Measurements from ENCODE around the gene MAML3.
A peak's percentile ranks its signal among the peaks of the same experiment; 100 is the strongest.

MAML3 gene

DNA sequence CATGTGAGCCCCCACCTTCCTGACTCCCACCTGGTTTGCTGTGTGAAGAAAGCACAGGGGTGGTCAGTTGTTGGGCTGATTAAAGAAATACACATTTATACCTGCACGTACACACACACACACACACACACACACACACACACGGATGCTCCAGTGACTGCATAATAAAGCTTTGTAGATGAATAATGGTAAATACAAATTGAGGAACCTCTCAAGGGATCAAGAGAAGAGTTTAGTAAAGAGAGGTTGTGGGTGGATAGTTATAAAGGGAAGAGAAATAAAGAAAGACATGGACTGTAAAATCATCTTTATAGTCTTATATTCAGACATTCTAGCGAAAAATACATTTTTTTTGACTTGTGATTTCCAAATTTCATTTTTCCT is 344.2 kb downstream of the MAML3 start:
- DNase-seq (ENCODE audit: low spot score): no peak

DNA sequence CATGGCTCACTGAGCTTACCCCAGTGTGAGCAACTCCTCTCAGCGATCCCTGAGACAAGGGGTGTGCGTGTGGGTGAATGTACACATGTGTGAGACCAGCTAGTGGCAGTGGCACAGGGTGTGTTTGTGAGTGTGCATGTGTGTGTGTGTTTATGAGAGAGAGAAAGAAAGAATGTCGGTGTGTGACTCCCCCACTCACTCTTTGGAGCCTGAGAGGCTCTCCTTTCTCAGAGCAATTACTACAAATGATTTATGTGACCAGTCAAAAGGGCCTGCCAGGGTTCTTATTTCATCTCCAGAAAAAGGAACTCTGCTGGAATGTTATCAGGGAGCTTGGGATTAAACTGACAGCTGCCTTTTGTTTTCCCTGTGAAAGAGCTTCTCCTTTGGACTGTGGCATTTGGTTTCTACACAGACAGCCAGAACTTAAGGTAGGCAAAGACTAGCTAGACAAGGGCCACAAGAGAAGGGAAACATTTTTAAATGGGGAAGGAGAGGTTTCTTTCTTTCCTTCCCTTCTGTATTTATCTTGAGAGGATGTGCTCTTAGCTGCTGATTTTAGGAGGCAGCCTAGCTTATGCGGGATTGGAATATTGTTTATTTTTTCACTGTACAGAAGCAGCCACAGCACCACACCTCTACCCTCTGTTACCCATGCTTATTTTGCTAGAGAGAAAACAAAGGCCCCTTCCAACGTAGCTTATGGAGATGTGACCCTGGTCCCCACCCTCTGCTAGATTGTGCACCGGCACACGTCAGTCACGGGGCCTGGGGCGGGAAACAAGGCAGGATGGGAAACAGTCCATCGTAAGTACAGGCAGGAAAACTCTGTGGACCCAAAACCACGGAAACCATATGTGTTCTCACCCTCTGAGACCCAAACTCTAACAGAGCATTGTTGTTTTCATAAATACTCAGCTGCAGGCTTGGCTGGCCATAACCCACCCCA is 344.9 kb downstream of the MAML3 start:
- DNase-seq (ENCODE audit: low spot score): no peak

DNA sequence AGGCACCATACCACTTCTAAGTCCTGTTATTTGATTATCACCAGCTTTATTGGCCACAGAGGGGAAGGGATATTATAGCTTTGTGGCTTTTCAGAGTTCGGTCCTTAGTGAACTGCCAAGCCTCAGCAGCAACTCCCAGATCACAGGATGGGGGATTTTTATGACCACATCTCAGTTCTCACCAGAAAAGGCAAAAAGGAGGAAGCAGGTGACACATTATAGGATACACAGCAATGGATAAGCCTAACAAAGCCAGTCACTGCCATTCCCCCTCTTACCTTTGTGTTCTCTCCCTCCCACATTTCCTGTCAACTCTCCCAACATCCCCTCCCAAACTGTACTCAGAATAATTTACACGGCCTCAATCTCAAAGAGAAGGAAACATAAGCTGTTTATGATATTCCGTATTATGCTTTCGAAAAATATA is 345.6 kb downstream of the MAML3 start:
- DNase-seq (ENCODE audit: low spot score): no peak

DNA sequence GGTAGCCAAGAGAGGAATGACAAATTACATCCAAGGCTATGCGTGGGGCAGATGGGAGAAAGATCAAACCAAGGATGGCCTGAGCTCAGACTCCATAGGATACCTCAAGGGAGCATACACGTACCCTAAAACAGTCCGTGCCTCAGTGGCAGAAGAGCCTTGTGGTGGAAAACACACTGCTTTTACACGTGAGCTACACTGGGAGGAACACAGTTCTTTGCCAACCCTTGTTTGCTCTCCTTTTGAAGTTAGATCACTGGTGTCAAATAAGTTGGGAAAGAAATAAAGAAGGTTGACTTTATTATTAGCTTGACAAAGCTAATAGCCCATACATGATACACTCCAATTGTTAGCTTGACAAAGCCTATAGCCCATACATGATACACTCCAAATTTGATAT is 346.5 kb downstream of the MAML3 start:
- no peak for DNase-seq (ENCODE audit: low spot score)

DNA sequence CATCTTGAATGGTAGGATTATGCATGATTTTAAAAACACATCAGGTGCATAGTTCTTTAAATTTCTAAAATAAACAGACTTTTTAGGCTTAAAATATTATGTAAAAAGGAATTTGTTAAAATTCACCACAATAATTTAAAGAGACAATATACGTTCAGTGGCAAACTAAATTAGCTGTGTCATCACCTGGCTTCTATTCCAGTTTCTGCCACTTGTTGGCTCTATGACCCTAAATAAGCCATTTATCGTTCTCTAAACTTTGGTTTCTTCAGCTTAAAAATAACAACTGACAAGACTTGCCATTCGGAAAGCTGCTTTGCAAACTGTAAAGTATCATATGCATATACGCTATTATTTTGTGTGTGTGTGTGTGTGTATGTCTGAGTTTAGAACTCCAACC is 347.1 kb downstream of the MAML3 start:
- no peak for DNase-seq (ENCODE audit: low spot score)

DNA sequence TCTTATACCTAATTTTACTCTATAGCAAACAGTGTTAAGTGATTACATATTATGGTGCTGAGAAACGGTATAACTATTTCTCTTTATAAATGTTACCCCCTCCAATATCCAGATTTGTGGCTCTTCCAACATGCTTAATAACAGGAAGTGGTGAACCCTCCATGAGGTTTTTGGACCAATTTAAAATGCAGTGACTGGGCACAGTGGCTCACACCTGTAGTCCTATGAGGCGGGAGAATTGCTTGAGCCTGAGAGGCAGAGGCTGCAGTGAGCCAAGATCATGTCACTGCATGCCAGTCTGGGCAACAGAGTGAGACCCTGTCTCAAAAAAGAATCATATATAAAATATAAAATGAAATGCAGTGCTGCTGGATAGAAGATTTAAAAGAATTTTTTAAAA is 351.1 kb downstream of the MAML3 start:
- no peak for DNase-seq (ENCODE audit: low spot score)

DNA sequence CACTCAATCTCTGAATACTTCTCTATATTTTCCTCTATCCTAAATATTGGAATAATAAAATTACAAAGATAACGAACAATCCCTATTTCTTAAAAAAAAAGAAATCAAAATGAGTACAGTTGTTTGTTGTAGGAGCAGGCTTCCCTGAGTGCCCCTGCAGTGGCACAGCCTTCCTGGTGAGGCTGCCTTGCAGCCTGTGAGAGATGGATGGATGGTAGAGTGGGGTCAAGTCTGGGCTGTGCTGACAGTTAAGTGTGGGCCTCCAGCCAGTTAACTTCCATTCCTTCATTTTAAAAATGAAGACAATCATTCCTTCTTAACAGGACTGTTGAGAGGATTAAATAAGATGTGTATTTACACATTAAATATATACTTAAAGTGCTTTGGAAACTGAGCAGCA is 351.5 kb downstream of the MAML3 start:
- no peak for DNase-seq (ENCODE audit: low spot score)

DNA sequence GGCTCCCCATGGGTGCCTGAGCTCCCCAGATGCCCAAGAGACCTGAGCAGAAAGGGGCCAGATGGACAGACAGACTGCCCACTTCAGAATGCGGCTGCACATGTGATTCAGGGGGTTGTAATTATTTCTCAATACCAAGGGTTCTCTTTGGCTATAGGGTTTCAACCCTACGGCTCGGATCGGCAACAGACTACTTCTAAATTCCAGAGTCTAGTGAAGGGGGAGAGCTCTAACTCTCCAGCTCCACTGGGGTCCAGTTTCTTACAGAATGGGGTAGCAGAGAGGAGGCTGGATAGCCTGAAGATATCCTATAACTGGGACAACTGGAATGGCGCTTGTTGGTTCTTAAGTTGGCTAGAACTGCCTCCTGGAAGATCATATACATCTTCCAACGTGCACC is 352.1 kb downstream of the MAML3 start:
- DNase-seq (ENCODE audit: low spot score): no peak

DNA sequence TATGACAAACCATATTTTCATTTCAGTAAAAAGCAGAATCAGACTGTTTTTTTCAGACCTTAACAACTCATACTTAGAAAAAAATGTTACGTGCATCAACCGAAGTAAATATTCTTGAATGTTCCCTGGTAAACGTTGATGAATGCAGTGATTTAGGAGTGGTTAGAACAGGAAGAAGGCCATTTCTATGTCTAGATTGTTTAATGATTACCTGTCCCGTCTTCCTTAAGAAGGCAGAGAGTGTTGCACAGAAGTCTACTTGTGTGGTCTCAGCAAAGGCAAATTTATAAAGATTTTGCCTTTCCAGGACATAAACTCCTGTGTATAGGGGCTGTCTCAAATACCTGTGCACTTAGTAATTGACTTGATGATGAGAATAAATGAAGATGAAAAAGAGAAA is 353.9 kb downstream of the MAML3 start:
- no peak for DNase-seq (ENCODE audit: low spot score)

DNA sequence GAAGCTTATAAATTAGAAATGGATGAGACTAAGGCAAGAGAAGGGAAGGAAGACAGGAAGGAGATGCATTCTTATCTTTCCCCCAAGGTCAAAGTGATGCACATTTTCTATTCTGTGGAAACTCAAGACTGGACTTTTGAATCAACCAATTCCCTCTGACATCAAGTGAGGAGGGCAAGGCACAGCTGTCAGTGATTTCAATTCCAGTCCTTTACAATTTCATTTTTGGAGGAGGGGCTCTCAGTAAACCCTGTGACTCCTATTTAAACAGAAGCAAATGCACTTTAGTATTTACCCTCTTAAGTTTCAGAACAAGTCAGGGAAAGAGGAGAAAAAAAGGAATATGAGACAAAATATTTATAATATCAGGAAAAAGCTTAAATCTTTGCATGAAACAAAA is 354.4 kb downstream of the MAML3 start:
- DNase-seq (ENCODE audit: low spot score): no peak

DNA sequence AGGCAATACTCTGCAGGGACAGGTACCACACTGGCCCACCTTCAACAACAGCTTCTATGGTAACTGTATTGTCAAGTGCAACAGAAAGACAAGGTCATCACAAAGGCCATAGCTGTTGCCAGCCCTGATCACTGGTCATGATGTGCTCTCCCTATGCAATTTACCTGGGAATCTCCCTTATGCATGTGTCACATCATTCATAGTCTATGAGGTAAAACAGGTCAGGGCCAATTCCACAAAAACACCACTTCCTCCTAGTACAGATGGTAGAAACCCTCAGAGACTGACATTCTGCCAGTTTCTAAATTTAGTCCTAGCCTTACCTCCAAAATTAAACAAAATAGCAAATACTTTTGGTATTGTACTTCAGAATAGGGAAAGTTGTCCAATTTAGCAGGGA is 355.5 kb downstream of the MAML3 start:
- DNase-seq (ENCODE audit: low spot score): no peak

DNA sequence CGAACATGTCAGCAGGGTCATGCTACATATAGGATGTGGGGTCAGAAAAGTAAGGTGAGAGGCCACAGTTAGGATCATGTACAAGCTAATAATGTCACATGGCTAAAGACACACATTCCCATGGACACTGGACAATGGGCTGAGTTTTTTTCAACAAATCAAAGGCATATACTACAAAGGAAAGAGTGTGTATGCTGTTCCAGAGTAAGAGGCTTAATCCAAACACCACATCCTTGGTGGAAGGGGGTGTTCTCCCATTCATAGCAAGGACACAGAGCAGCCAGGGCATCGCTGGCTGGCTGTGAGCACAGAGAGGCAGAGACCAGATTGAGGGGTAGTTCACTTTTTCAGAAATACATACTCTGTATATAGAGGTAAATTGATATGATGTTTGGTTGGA is 356.7 kb downstream of the MAML3 start:
- no peak for DNase-seq (ENCODE audit: low spot score)

DNA sequence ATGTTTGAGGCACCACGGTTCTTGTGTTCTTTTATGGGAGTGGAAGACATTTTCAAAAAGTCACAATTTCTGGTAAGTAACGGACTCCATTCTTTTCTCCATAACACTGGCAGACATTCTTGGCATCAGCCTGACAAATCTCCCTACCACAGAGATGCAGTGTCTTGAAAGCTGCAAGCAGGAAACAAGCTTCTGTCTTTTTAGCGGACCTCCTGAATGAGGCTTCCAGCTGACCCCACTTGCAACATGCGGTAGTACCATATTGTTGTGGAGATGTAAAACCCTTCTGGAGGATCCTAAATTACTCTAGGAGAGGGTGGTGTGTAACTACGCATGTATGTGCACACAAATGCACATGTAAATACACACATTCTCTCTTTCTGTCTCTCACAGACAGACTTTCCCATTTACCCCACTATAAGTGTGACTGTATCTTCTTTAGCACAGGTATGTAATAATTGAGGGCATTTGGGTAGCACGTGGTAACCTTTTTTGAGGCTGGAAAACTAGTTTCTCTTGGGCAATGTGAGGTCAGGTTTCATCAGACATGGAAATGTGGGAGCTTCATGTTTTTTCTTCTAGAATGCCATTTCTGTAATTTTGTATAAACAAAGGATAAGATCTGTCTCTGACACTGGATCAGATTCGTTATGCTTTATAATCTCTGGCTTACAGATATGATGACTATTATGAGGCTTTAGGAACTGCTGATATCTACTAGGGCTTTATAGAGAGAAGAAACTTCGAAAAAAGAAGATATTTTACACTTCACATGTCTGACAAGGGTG is 358.3 kb downstream of the MAML3 start:
- no peak for DNase-seq (ENCODE audit: low spot score)

DNA sequence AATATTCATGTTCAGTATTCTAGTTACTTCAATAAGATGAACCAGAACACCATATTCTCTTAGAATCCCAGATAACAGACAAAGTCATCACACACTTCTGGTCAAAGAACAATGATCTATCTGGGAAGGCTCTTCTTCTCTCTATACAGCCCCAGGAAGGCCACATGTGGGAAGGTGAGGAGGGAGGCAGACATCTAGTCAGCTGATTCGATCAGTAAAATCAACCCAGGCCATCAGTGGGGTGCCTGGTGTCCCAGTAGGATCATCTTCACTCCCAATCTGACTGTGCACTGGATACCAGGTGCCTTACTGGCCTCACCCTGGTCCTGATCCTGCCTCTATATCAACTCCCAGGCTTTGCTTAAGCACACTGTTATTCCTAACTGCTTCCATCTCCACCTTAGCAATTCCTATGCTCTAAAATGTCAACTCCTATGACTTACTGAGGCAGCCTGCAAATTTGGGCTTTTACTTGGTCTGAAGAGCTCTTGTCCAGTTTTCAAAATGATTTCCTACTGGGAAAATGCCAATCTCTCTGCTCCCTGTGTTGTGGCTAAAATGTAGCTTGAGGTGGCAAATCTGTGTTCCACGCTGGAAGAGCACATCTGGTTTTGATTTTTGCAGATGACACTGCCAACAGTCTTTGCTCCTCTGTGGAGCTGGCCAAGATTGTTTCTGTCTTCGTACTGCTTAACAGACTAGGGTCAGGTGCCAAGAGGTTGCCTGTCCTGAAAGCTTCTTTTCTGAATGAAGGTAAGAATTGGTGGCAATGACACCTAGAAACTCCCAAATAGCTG is 359.6 kb downstream of the MAML3 start:
- DNase-seq (ENCODE audit: low spot score): no peak

DNA sequence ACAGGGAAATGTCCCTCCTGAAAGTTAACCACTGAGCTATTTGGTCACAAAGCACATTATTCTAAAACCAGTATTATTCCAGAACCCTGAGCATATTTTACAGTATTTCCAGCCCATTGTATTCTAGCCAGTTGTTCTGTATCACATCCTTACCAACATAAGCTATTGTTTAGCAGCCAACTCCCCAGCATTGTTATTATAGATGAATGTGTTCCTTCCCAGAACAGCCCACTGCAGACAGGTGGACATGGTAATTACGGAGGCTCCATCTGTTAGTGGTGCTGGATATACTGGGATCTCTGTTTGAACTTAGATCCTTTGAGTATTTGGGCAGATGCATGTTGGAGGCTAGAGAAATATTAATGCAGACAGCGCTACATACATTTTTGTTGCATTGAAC is 362.3 kb downstream of the MAML3 start:
- DNase-seq (ENCODE audit: low spot score): no peak

DNA sequence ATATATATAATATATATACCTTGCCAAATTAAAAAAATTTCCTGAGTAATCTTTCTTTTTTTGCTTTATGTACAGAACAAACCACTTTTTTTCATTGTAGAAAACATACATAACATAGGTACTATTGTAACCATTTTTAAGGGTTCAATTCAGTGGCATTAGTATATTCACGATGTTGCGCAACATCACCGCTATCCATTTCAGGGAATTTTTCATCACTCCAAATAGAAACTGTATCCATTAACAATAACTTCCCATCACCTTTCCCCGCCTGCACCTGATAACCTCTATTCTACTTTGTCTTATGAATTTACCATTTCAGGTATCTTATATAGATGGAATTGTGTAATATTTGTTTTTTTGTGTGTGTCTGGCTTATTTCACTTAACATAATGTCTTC is 363.7 kb downstream of the MAML3 start:
- no peak for DNase-seq (ENCODE audit: low spot score)

DNA sequence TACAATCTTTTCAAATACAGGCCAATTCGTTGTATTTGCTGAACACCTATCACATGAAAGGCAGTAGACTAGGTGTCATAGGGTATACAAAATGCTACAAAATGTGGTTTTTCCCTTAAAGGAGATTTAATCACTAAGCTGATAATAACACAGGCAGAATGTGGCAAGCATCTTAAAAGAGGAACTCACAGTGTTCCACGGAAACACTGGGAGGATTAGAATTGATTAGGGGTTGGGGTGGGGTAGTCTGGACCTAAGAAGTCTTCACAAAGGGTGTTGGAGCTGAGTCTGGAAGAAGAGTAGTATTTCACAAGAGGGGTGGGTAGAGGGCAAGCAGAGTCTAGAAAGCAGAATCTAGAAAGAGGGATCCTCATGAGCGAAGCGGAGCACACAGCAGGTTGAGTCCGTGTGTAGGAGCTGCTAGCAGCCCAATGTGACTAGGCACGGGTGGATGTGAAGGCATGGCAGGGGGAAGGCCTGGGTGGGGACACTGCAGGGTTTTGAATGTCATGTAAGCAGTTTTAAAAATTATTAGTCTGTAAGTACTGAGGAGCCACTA is 364.8 kb downstream of the MAML3 start:
- DNase-seq (ENCODE audit: low spot score): no peak

DNA sequence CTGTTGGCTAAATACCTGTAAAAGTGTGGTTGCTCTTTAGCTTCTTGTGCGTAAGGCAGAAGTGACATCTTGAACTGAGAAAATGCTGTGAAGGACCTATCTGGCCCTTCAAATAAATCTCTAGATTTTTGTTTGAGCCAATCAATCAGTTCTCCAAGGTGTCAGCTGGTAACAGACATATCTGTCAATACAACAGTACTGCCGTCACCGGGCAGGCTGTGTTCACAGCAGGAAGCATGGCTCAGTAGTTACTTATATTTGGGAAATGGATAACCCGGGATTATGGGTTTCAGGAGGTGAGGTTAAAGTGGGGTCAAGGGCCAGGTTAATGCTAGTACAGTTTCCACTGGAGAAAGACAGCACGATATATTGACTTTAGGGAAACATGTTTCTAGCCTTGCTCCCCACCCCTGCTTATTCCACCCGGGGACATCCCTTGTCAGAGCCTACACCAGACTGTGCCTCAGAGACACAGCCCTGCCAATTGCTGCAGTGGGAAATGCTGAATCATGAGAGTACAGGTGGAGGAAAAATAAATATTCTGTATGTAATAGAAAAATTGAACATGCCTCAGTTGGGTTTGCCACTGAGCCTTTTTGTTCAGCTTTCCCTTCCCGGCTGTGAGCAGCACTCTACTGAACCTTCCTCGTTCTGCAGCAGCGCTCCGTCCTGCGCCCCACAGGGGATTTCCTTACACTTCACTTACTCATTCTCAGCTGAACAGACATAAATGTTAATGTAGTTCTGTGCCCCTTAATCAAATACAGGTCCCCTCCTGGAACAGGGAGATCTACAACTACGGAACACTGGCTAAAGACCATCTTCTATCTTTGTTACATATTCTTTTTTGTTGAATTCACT is 367.3 kb downstream of the MAML3 start:
- no peak for DNase-seq (ENCODE audit: low spot score)

DNA sequence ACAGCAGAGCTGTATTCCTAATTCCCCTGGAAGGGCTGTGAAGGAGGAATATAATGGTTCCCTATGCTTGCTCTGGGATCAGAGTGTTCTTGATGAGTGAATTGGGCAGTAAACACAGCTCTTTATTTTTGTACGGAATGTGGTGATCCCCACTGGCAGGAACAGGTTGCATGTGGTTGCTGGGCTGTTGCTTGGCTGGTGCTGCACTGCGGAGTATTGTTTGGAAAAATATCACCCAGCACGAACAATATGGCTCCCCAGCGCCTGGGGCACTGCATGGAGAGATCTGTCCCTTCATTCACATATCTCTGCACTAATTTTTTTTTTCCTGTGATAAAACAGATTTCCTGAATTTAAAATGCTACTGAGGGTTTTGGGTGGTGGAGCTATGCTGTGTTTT is 368.6 kb downstream of the MAML3 start:
- no peak for DNase-seq (ENCODE audit: low spot score)

DNA sequence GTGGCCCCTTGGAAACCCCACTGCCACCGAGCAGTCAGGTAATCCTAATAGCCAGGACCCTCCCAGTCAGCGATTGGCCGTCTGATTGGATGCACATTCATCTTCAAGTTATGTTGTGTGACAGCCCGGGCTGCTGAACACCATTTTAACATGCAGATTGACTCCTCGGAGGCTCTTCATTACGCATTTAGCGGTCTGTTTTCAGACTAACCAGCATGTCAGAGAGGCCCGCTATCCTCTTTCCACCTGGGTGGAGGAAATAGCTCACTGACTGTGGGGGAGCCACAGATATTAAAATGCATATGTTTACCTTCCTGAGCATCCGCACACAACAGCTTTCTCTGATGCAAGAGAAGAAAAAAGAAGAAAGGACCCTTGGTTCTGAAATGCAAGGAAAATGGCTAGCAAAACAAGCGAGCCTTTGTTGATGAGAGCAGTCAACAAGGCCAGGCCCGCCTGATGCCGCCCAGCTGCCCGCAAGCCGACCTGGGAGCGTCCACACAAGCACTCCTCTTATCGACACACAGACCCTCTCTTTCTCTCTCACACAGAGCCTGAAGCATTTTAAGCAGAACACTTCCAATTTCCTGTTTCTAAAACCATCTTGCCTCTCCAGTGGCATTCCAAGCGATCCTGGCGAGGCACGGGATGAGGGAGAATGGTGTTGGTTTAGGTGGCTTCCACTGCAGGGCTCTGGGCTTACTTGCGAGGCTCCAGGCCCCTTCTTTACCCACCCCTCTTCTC is 370.1 kb downstream of the MAML3 start:
- DNase-seq (ENCODE audit: low spot score): peak; percentile 60
